ENCODE measurements around the gene CACNA1C.

The CACNA1C gene

GRCh38 chr12:2282318-2282717, 229.5 kb downstream of the CACNA1C start:
- DNase-seq (no peak), ATAC-seq (no peak)

GRCh38 chr12:2283480-2283879, 230.7 kb downstream of the CACNA1C start:
- no peak for DNase-seq
- no peak for ATAC-seq

- ATAC-seq (no peak), DNase-seq (no peak)
Observed at GRCh38 chr12:2283916-2284315, 231.1 kb downstream of the CACNA1C start.

GRCh38 chr12:2284321-2284813, 231.6 kb downstream of the CACNA1C start:
- ATAC-seq: no peak
- DNase-seq: no peak

GRCh38 chr12:2284857-2285256, 232.1 kb downstream of the CACNA1C start:
- DNase-seq (peak; percentile 57), ATAC-seq (peak; percentile 68)

GRCh38 chr12:2285462-2285861, 232.7 kb downstream of the CACNA1C start:
- ATAC-seq: no peak

GRCh38 chr12:2286047-2286446, 233.3 kb downstream of the CACNA1C start:
- ATAC-seq (no peak), DNase-seq (no peak)

More at GRCh38 chr12:2285462-2285861, 232.7 kb downstream of the CACNA1C start:
- no peak for DNase-seq

- ATAC-seq (no peak), DNase-seq (no peak)
Observed at GRCh38 chr12:2286461-2287131, 233.8 kb downstream of the CACNA1C start.

- no peak for ATAC-seq
- DNase-seq: no peak
Observed at GRCh38 chr12:2287151-2287550, 234.4 kb downstream of the CACNA1C start.

- no peak for ATAC-seq
- DNase-seq: no peak
Observed at GRCh38 chr12:2287589-2287988, 234.8 kb downstream of the CACNA1C start.

- DNase-seq (no peak), ATAC-seq (no peak)
Observed at GRCh38 chr12:2288001-2288400, 235.2 kb downstream of the CACNA1C start.

- DNase-seq: no peak
- no peak for ATAC-seq
Observed at GRCh38 chr12:2288471-2288870, 235.7 kb downstream of the CACNA1C start.

- DNase-seq (no peak), ATAC-seq (no peak)
Observed at GRCh38 chr12:2288875-2289274, 236.1 kb downstream of the CACNA1C start.

GRCh38 chr12:2289525-2289924, 236.7 kb downstream of the CACNA1C start:
- no peak for ATAC-seq
- DNase-seq: no peak

- ATAC-seq (no peak), DNase-seq (no peak)
Observed at GRCh38 chr12:2290091-2290490, 237.3 kb downstream of the CACNA1C start.

- ATAC-seq (no peak), DNase-seq (no peak)
Observed at GRCh38 chr12:2290516-2291065, 237.8 kb downstream of the CACNA1C start.

GRCh38 chr12:2291182-2291832, 238.5 kb downstream of the CACNA1C start:
- DNase-seq (peak; percentile 36), ATAC-seq (no peak)

GRCh38 chr12:2291947-2292346, 239.2 kb downstream of the CACNA1C start:
- no peak for DNase-seq
- no peak for ATAC-seq

GRCh38 chr12:2292560-2292959, 239.8 kb downstream of the CACNA1C start:
- ATAC-seq (no peak), DNase-seq (no peak)

GRCh38 chr12:2294651-2295475, 242.1 kb downstream of the CACNA1C start:
- DNase-seq: peak; percentile 19
- peak; percentile 60 for ATAC-seq

- no peak for ATAC-seq
- no peak for DNase-seq
Observed at GRCh38 chr12:2295941-2296461, 243.2 kb downstream of the CACNA1C start.

- DNase-seq: no peak
- ATAC-seq: no peak
Observed at GRCh38 chr12:2297004-2297403, 244.2 kb downstream of the CACNA1C start.

All from stimulated activated naive CD8-positive, alpha-beta T cell treated with anti-CD3 and anti-CD28 coated beads, Interleukin-15, Interleukin-2, amounts not matched to agents 100 U/mL and 50 U/mL, for 24 hours (primary cell).